ENCODE measurements around the gene PORCN. TPM values are rescaled to one million over a fixed set of nuclear protein-coding genes. Genes with fewer than 3 reads are reported as not detected.
A peak's percentile ranks its signal among the peaks of the same experiment; 100 is the strongest.
"Not testable (repeated sequence)": the region's sequence is repeated elsewhere in the genome, so short reads cannot be mapped to it uniquely, and the experiment has no call there.

Gene PORCN
- total RNA-seq, 1 donor from 2014 or later: 8.9 TPM

DNA sequence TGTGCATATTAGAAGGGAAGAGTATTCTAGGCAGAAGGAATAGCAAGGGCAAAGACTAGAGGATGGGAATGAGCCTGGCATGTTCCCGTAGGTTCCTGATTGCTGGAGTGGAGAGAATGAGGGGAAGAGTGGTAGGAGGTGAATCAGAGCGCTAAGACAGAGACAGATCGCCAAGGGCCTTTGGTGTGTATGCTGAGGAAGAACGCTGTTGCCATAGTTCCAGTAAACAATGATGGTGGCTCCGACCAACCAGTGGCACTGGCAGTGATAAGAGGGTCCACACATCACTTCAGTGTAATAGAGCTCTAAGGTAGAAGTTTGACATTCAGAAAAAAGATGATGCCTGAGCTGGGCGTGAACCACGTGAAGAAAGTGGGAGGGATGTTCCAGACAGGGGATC, 31.7 kb downstream of the PORCN start:
- Histone ChIP-seq H3K36me3 (peaks cover 11% of the 10 kb centered on the region), H3K27ac (peak overlapping the region; percentile 87), H3K9me3 (no peaks in the 10 kb centered on the region), H3K4me3 (peak overlapping the region; percentile 66), H3K4me1 (peaks cover 7% of the 10 kb centered on the region), H3K27me3 (no peaks in the 10 kb centered on the region)
- TF ChIP-seq, protein P1, sequence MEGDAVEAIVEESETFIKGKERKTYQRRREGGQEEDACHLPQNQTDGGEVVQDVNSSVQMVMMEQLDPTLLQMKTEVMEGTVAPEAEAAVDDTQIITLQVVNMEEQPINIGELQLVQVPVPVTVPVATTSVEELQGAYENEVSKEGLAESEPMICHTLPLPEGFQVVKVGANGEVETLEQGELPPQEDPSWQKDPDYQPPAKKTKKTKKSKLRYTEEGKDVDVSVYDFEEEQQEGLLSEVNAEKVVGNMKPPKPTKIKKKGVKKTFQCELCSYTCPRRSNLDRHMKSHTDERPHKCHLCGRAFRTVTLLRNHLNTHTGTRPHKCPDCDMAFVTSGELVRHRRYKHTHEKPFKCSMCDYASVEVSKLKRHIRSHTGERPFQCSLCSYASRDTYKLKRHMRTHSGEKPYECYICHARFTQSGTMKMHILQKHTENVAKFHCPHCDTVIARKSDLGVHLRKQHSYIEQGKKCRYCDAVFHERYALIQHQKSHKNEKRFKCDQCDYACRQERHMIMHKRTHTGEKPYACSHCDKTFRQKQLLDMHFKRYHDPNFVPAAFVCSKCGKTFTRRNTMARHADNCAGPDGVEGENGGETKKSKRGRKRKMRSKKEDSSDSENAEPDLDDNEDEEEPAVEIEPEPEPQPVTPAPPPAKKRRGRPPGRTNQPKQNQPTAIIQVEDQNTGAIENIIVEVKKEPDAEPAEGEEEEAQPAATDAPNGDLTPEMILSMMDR (IDR thresholded peaks at IDR 0.05): no peak
- no peak for DNase-seq
- intact Hi-C loops (cut with DNase I): no loop called here
- no peak for ATAC-seq

DNA sequence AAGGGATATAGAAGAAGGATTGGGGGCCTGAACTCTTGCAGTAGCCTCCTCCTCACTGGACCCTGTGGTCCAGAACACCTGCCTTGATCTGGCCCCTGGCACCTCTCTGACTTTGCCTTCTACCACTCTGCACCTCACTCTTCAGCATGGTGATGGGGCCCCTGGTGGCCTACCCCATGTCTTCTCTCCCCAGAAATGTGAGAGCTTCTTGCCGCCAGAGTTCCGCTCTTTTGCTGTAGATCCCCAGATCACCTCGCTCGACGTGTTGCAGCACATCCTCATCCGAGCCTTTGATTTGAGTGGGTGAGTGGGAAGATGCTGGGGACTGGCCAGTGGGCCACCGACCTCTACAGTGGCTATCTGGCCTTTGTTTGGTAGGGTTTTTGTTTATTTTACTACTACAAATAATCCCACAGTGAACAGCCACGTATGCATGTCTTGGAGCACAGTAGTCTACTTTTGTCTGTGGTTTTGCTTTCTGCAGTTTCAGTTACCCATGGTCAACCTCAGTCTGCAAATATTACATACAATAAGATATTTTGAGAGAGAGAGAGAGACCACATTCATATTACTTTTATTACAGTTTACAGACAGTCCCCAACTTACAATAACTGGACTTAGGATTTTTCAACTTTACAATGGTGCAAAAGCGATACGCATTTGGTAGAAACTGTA, 32.5 kb downstream of the PORCN start:
- TF ChIP-seq, protein P1 (IDR thresholded peaks at IDR 0.05): no peak
- Histone ChIP-seq H3K27me3 (no peaks in the 10 kb centered on the region), H3K27ac (no peak overlapping the region), H3K36me3 (peaks cover 15% of the 10 kb centered on the region), H3K9me3 (no peaks in the 10 kb centered on the region), H3K4me1 (peaks cover 7% of the 10 kb centered on the region), H3K4me3 (no peak overlapping the region)
- no peak for DNase-seq
- intact Hi-C loops (cut with DNase I): no loop called here
- ATAC-seq: no peak

DNA sequence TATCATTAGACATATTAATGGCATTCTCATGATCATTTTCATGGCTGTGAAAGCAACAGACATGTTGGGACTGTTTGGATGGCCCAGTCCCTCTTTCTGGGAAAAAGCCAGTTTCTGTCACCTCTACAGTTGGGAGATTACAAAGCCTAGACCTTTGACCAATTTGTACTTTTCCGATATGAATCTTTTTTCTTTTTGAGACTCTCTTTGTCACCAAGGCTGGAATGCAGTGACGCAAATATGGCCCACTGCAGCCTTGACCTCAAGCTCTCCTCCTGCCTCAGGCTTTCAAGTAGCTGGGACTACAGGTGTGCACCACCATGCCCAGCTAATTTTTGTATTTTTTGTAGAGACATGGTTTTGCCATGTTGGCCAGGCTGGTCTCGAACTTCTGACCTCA, 40.1 kb downstream of the PORCN start:
- Histone ChIP-seq H3K4me3 (no peak overlapping the region), H3K4me1 (no peaks in the 10 kb centered on the region), H3K27me3 (no peaks in the 10 kb centered on the region), H3K9me3 (no peaks in the 10 kb centered on the region), H3K27ac (no peak overlapping the region), H3K36me3 (peaks cover 15% of the 10 kb centered on the region)
- intact Hi-C loops (cut with DNase I): no loop called here
- DNase-seq: no peak
- TF ChIP-seq, protein P1 (IDR thresholded peaks at IDR 0.05): no peak
- no peak for ATAC-seq

DNA sequence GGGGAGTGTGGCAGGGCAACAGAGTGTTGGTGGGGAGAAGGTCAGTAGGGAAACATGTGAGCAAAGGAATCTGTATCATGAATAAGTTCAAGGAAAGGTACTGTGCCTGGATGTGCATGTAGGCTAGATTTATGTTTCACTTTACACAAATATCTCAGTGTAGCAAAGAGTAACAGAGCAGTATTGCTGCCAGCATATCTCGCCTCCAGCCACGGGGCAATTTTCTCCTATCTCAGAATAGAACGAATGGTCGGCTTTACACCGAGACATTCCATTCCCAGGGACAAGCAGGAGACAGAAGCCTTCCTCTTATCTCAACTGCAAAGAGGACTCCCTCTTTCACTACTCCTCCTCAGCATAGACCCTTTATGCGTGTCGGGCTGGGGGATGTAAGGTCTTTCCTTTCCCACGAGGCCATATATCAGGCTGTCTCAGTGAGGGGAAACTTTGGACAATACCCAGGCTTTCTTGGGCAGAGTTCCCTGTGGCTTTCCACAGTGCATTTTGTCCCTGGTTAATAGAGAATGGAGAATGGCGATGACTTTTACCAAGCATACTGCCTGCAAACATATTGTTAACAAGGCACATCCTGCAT, 47.0 kb downstream of the PORCN start:
- H3K9me3 ChIP-seq; ATAC-seq; H3K27ac ChIP-seq; intact Hi-C loops (cut with DNase I); H3K27me3 ChIP-seq; H3K4me3 ChIP-seq; H3K4me1 ChIP-seq; DNase-seq: not testable (repeated sequence)
- peaks cover 13% of the 10 kb centered on the region for H3K36me3 ChIP-seq

DNA sequence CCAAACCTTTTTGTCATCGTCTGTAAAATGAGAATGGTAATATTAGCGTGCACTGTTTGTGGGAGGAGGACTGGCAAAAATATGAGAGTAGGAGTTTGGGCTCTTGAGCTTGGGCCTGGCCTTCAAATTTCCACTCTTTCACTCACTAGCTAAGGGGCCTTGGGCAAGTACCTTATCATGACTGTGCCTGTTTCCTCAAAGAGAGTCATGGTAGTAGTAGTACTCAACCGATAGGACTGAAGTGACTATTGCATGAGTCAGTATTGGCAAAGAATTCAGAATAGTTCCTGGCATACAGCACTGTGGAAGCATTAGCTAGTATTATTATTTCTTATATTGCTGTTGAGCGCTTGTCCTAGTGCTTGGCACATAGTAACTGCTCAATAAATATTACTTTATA, 49.5 kb downstream of the PORCN start:
- intact Hi-C loops (cut with DNase I): no loop called here
- Histone ChIP-seq H3K4me1 (no peaks in the 10 kb centered on the region), H3K27ac (no peak overlapping the region), H3K27me3 (no peaks in the 10 kb centered on the region), H3K9me3 (no peaks in the 10 kb centered on the region), H3K36me3 (peaks cover 13% of the 10 kb centered on the region), H3K4me3 (no peak overlapping the region)
- TF ChIP-seq, protein P1 (IDR thresholded peaks at IDR 0.05): no peak
- DNase-seq: no peak
- peak; percentile 46 for ATAC-seq

DNA sequence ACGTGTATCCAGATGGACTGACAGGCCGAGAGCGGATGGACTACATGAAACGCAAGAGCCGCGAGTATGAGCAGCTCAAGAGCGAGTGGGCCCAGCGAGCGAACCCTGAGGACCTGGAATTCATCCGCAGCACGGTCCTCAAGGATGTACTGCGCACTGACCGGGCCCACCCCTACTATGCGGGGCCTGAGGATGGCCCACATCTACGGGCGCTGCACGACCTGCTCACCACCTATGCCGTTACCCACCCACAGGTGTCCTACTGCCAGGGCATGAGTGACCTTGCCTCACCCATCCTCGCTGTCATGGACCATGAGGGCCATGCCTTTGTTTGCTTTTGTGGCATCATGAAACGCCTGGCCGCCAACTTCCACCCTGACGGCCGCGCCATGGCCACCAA, 50.8 kb downstream of the PORCN start:
- ATAC-seq: no peak
- H3K36me3 ChIP-seq: peaks cover 13% of the 10 kb centered on the region
- no peak for DNase-seq
- no peak overlapping the region for H3K27ac ChIP-seq
- H3K27me3 ChIP-seq: no peaks in the 10 kb centered on the region
- no peak overlapping the region for H3K4me3 ChIP-seq
- intact Hi-C loops (cut with DNase I): no loop called here
- TF ChIP-seq, protein P1 (IDR thresholded peaks at IDR 0.05): no peak
- no peaks in the 10 kb centered on the region for H3K4me1 ChIP-seq
- H3K9me3 ChIP-seq: no peaks in the 10 kb centered on the region
